H1 (cell line): ENCODE results near the gene THADA. TPM values are rescaled to one million over a fixed set of nuclear protein-coding genes. Genes with fewer than 3 reads are reported as not detected.

ENCODE experiments used
- CTCF ChIA-PET: fragments of 300-600 bp; sonication (Branson Sonifier 250); formaldehyde crosslinking; loops from one replicate; lab custom pipeline; 2021; ENCODE audit not compliant: partially characterized antibody; lab: Charles Lee
- POLR2A ChIA-PET: fragments of 300-600 bp; sonication (Branson Sonifier 250); formaldehyde crosslinking; loops from one replicate; lab custom pipeline; 2021; ENCODE audit warnings: inconsistent platforms; ENCODE audit not compliant: partially characterized antibody; lab: Charles Lee
- DNase-seq, 2 experiments: peaks; one replicate each; pipeline versions ENCODE4 v3.0.0 to v3.0.0-alpha.2; 2010 to 2022; ENCODE audit warnings: low spot score in 2 of 2, low read depth in 1 of 2, mixed read lengths in 1 of 2
- FAIRE-seq: peaks from 2 replicates; lab custom pipeline; 2011; peaks lifted over from hg19 to GRCh38; lab: Jason Lieb, UNC
- H2AFZ ChIP-seq: 2 replicates; pipeline ENCODE4 v1.8.1; 2012; ENCODE audit warnings: low read length, inconsistent platforms
- H2AK5ac ChIP-seq: 2 replicates; pipeline ENCODE4 v1.6.1; 2013; ENCODE audit warnings: low read depth, low read length
- H2BK120ac ChIP-seq: replicated peaks from 2 replicates; pipeline ENCODE3; 2013; ENCODE audit warnings: low read depth, low read length, inconsistent platforms
- H2BK12ac ChIP-seq: 2 replicates; pipeline ENCODE4 v1.6.1; 2013; ENCODE audit warnings: low read depth, low read length
- H2BK15ac ChIP-seq: 2 replicates; pipeline ENCODE4 v1.6.1; 2013; ENCODE audit warnings: low read length
- H2BK20ac ChIP-seq: 2 replicates; pipeline ENCODE4 v1.6.1; 2013; ENCODE audit warnings: low read length
- H2BK5ac ChIP-seq: 2 replicates; pipeline ENCODE4 v1.6.1; 2013; ENCODE audit warnings: low read depth, low read length
- H3K14ac ChIP-seq: 2 replicates; pipeline ENCODE4 v1.6.1; 2013; ENCODE audit warnings: inconsistent platforms; ENCODE audit not compliant: insufficient read length
- H3K18ac ChIP-seq: 2 replicates; pipeline ENCODE4 v1.6.1; 2013; ENCODE audit warnings: low read length; ENCODE audit errors: extremely low read depth
- H3K23ac ChIP-seq: 2 replicates; pipeline ENCODE4 v1.6.1; 2013; ENCODE audit warnings: inconsistent platforms; ENCODE audit not compliant: insufficient read length
- H3K23me2 ChIP-seq: 2 replicates; pipeline ENCODE4 v1.6.1; 2013; ENCODE audit warnings: low read depth, low read length
- H3K27ac ChIP-seq: 2 replicates; pipeline ENCODE4 v1.6.1; 2011; ENCODE audit warnings: low read depth, low read length, inconsistent platforms
- H3K27me3 ChIP-seq, 4 experiments: replicated peaks in 1 of 4; 1 replicate in 1 of 4; 2 replicates in 3 of 4; pipeline versions ENCODE4 v1.6.1 to v1.8.1; 2011 to 2013; ENCODE audit warnings: low read length in 3 of 4, mild to moderate bottlenecking in 3 of 4, inconsistent platforms in 2 of 4, mixed read lengths in 2 of 4, moderate library complexity in 1 of 4; ENCODE audit not compliant: control insufficient read depth in 3 of 4, insufficient read depth in 3 of 4; ENCODE audit errors: extremely low read depth in 1 of 4
- H3K36me3 ChIP-seq, 4 experiments: 2 replicates each; pipeline versions ENCODE4 v1.6.1 to v1.8.1; 2011 to 2013; ENCODE audit warnings: mild to moderate bottlenecking in 4 of 4, low read length in 3 of 4, moderate library complexity in 2 of 4, control low read depth in 1 of 4, inconsistent platforms in 1 of 4; ENCODE audit not compliant: insufficient read depth in 4 of 4, control insufficient read depth in 2 of 4
- H3K4ac ChIP-seq: replicated peaks from 2 replicates; pipeline ENCODE3; 2013; ENCODE audit warnings: low read length, low read depth, mixed read lengths, inconsistent platforms; ENCODE audit not compliant: insufficient read length
- H3K4me1 ChIP-seq, 4 experiments: replicated peaks in 1 of 4; 1 replicate in 1 of 4; 2 replicates in 3 of 4; pipeline versions ENCODE4 v1.6.1 to v1.8.1; 2011 to 2013; ENCODE audit warnings: low read length in 3 of 4, inconsistent platforms in 2 of 4, mixed read lengths in 1 of 4; ENCODE audit not compliant: insufficient read depth in 4 of 4, control insufficient read depth in 3 of 4
- H3K4me2 ChIP-seq, 2 experiments: 2 replicates each; pipeline versions ENCODE4 v1.6.1 to v1.8.1; 2011 to 2013; ENCODE audit warnings: low read depth in 2 of 2, low read length in 2 of 2, control low read depth in 1 of 2, inconsistent platforms in 1 of 2, mild to moderate bottlenecking in 1 of 2; ENCODE audit not compliant: insufficient read depth in 1 of 2
- H3K4me3 ChIP-seq, 4 experiments: fragments of 200-600, 300-600 bp in 1 of 4; sonication (generic), shearing (Covaris generic), sonication (Bioruptor Twin) in 1 of 4; 2 replicates each; pipeline versions ENCODE4 v1.5.1 to v1.8.1; 2011 to 2016; ENCODE audit warnings: low read length in 4 of 4, low read depth in 3 of 4, control low read depth in 2 of 4, inconsistent platforms in 2 of 4, mild to moderate bottlenecking in 2 of 4, mixed read lengths in 1 of 4, moderate library complexity in 1 of 4; ENCODE audit not compliant: insufficient read depth in 2 of 4; ENCODE audit errors: extremely low read depth in 1 of 4
- H3K56ac ChIP-seq: replicated peaks from 2 replicates; pipeline ENCODE3; 2013; ENCODE audit warnings: low read depth, mild to moderate bottlenecking, mixed read lengths, low read length, inconsistent platforms; ENCODE audit not compliant: insufficient read length
- H3K79me1 ChIP-seq: 2 replicates; pipeline ENCODE4 v1.6.1; 2013; ENCODE audit warnings: low read depth, low read length, control low read depth
- H3K79me2 ChIP-seq, 2 experiments: 2 replicates each; pipeline versions ENCODE4 v1.6.1 to v1.8.1; 2012 to 2013; ENCODE audit warnings: low read length in 2 of 2, mild to moderate bottlenecking in 2 of 2, inconsistent platforms in 1 of 2; ENCODE audit not compliant: insufficient read depth in 2 of 2, control insufficient read depth in 1 of 2
- H3K9ac ChIP-seq, 4 experiments: replicated peaks in 1 of 4; 1 replicate in 1 of 4; 2 replicates in 3 of 4; pipeline versions ENCODE4 v1.6.1 to v1.8.1; 2011 to 2013; ENCODE audit warnings: low read depth in 3 of 4, low read length in 3 of 4, control low read depth in 2 of 4, mild to moderate bottlenecking in 2 of 4, moderate library complexity in 2 of 4, inconsistent platforms in 1 of 4; ENCODE audit errors: extremely low read depth in 1 of 4
- H3K9me3 ChIP-seq, 2 experiments: 2 replicates each; pipeline versions ENCODE4 v1.6.1 to v1.8.1; 2012 to 2013; ENCODE audit warnings: mild to moderate bottlenecking in 2 of 2, moderate library complexity in 2 of 2, control low read depth in 1 of 2, inconsistent platforms in 1 of 2, low read depth in 1 of 2, low read length in 1 of 2, mixed read lengths in 1 of 2; ENCODE audit not compliant: insufficient read depth in 2 of 2
- H4K20me1 ChIP-seq, 2 experiments: replicated peaks in 1 of 2; 2 replicates each; pipeline versions ENCODE3 to v1.8.1; 2011 to 2013; ENCODE audit warnings: inconsistent platforms in 2 of 2, low read length in 2 of 2, mild to moderate bottlenecking in 1 of 2; ENCODE audit not compliant: insufficient read depth in 2 of 2, control insufficient read depth in 1 of 2
- H4K5ac ChIP-seq: 2 replicates; pipeline ENCODE4 v1.6.1; 2013; ENCODE audit warnings: low read length, low read depth, mixed read lengths, inconsistent platforms; ENCODE audit not compliant: insufficient read length
- H4K8ac ChIP-seq: 2 replicates; pipeline ENCODE4 v1.8.0; 2013; ENCODE audit warnings: mild to moderate bottlenecking, moderate library complexity, low read length, inconsistent platforms; ENCODE audit not compliant: insufficient read depth; ENCODE audit errors: extremely low read depth
- H4K91ac ChIP-seq: replicated peaks from 2 replicates; pipeline ENCODE3; 2013; ENCODE audit warnings: low read length, mixed read lengths, inconsistent platforms; ENCODE audit not compliant: insufficient read length
- CBX8 ChIP-seq: fragments of 300-800, 300-1000 bp; sonication (generic); IDR thresholded peaks from 2 replicates; pipeline ENCODE4 v1.7.1; 2016; ENCODE audit warnings: low read depth, low read length, borderline replicate concordance
- CHD2 ChIP-seq: IDR thresholded peaks from 2 replicates; pipeline ENCODE4 v1.6.1; 2012; ENCODE audit warnings: low read length, improper control_type of control experiment
- GABPA ChIP-seq: IDR thresholded peaks from 2 replicates; pipeline ENCODE4 v1.6.1; 2011; ENCODE audit warnings: mild to moderate bottlenecking, low read length, moderate library complexity, borderline replicate concordance; ENCODE audit not compliant: insufficient read depth
- MAFK ChIP-seq: IDR thresholded peaks from 2 replicates; pipeline ENCODE4 v1.6.1; 2012; ENCODE audit warnings: low read depth, mild to moderate bottlenecking, improper control_type of control experiment, low read length
- NRF1 ChIP-seq: IDR thresholded peaks from 2 replicates; pipeline ENCODE4 v1.6.1; 2011; ENCODE audit warnings: mild to moderate bottlenecking, low read depth, low read length, improper control_type of control experiment
- SIN3A ChIP-seq, 2 experiments: IDR thresholded peaks in 1 of 2; conservative IDR thresholded peaks in 1 of 2; 2 replicates each; pipeline ENCODE4 v1.6.1; 2011 to 2012; ENCODE audit warnings: low read length in 2 of 2, improper control_type of control experiment in 1 of 2, low read depth in 1 of 2, mild to moderate bottlenecking in 1 of 2
- SRF ChIP-seq: IDR thresholded peaks from 2 replicates; pipeline ENCODE4 v1.6.1; 2011; ENCODE audit warnings: mild to moderate bottlenecking, low read depth, low read length, moderate library complexity
- TCF12 ChIP-seq: IDR thresholded peaks from 2 replicates; pipeline ENCODE4 v1.6.1; 2011; ENCODE audit warnings: low read depth, mild to moderate bottlenecking, low read length
- TEAD4 ChIP-seq: IDR thresholded peaks from 2 replicates; pipeline ENCODE4 v1.6.1; 2012; ENCODE audit warnings: low read depth, low read length, inconsistent platforms, mixed read lengths
- WGBS, 2 experiments: shearing (Covaris generic) in 1 of 2; methylation state at CpG; one replicate each; pipeline versions ENCODE4 v1.1.6 to v1.1.7; 2013 to 2015; ENCODE audit warnings: low lambda C conversion rate in 2 of 2, mixed read lengths in 2 of 2, inconsistent platforms in 1 of 2, low coverage in 1 of 2, missing lambda C conversion rate in 1 of 2; ENCODE audit not compliant: insufficient replicate concordance in 2 of 2, insufficient coverage in 1 of 2, insufficient read length in 1 of 2; ENCODE audit errors: extremely low coverage in 1 of 2, missing lambda C conversion rate in 1 of 2; 5-methylcytosine and 5-hydroxymethylcytosine counted together
- polyA plus RNA-seq, 7 experiments: library from polyadenylated mRNA; depleted of rRNA in 3 of 7; stranded (reverse) in 5 of 7; unstranded in 2 of 7; fragments of >200 nt in 5 of 7; fragments of 200-250 nt in 2 of 7; gene quantifications; 1 replicate in 5 of 7; 2 replicates in 1 of 7; 4 replicates in 1 of 7; pipeline versions ENCODE4 v1.2.1 to v1.2.3, GENCODE V29; 2011 to 2013; ENCODE audit warnings: missing spikeins in 2 of 7, mixed read lengths in 2 of 7
- total RNA-seq: library from RNA; stranded (reverse); fragmentation: NEBNext Ultra II Directional; extraction: Animal tissue kit (Norgen Biotek cat#: 25700); gene quantifications from 2 replicates; pipeline ENCODE4 v1.2.1, GENCODE V29; 2021
- TF ChIP-seq, protein P1 (sequence below), 3 experiments: IDR thresholded peaks; 1 replicate in 2 of 3; 2 replicates in 1 of 3; pipeline versions ENCODE4 v1.5.1 to v1.6.1; 2011; ENCODE audit warnings: low read length in 3 of 3, mild to moderate bottlenecking in 3 of 3, inconsistent platforms in 2 of 3, low read depth in 1 of 3, moderate library complexity in 1 of 3; ENCODE audit not compliant: insufficient read depth in 1 of 3; ENCODE audit errors: control extremely low read depth in 1 of 3

The THADA gene
- total and polyA plus RNA-seq, 2 of the 8 experiments (the other 6 are each of a cell fraction or from before 2014, with no cell fraction given): 22.4 to 26.8 TPM

DNA sequence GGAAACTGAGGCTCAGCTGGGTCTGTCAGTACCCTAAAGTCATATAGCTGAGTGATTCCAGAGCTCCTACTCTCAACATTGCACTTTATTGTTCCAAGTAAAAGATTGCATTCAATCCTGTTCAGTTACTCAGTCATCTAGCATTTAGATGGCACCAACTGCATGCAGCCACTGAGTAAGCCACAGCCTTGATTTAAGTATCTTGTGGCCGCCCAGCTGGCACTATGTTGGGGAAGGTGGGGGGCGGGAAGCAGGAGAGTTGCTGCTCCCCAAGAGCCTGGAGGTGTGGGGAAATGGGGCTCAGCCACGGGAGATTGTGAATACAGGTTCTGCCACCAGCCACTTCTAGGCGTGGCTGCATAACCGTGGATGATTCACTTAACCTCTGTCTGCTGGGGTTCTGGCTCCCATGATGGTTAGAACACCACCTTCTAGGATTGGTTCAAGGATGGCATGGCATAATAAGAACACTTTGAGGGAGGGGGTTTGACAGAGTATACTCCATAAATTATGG lies 386.6 kb downstream of the THADA start:
- no peak overlapping the region for H2BK15ac ChIP-seq
- no peaks in the 10 kb centered on the region for H4K20me1 ChIP-seq
- TF ChIP-seq, protein P1, sequence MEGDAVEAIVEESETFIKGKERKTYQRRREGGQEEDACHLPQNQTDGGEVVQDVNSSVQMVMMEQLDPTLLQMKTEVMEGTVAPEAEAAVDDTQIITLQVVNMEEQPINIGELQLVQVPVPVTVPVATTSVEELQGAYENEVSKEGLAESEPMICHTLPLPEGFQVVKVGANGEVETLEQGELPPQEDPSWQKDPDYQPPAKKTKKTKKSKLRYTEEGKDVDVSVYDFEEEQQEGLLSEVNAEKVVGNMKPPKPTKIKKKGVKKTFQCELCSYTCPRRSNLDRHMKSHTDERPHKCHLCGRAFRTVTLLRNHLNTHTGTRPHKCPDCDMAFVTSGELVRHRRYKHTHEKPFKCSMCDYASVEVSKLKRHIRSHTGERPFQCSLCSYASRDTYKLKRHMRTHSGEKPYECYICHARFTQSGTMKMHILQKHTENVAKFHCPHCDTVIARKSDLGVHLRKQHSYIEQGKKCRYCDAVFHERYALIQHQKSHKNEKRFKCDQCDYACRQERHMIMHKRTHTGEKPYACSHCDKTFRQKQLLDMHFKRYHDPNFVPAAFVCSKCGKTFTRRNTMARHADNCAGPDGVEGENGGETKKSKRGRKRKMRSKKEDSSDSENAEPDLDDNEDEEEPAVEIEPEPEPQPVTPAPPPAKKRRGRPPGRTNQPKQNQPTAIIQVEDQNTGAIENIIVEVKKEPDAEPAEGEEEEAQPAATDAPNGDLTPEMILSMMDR (IDR thresholded peaks at IDR 0.05; ENCODE audit: control extremely low read depth in 1 of 3, insufficient read depth in 1 of 3, low read depth in 1 of 3, low read length in 3 of 3): no peak
- TF ChIP-seq SIN3A (conservative IDR thresholded peaks at IDR 0.05 in 1 of 2, IDR thresholded peaks at IDR 0.05 in 1 of 2; ENCODE audit: low read depth in 1 of 2, low read length in 2 of 2): no peak
- no peak for TF ChIP-seq CHD2
- no peak for TF ChIP-seq NRF1
- TF ChIP-seq TCF12: no peak
- TF ChIP-seq SRF: no peak
- no peak for TF ChIP-seq TEAD4
- no peak for TF ChIP-seq GABPA
- TF ChIP-seq CBX8: no peak
- TF ChIP-seq MAFK: no peak
- no peak overlapping the region for H3K18ac ChIP-seq
- H3K14ac ChIP-seq: no peak overlapping the region
- H3K79me2 ChIP-seq: no peaks in the 10 kb centered on the region
- peak overlapping the region; percentile 9 for H3K4ac ChIP-seq
- no peak for DNase-seq
- no peak overlapping the region for H3K27ac ChIP-seq
- peak overlapping the region; percentile 83; the same call in 1 of the 2 replicates for H2BK12ac ChIP-seq
- peak overlapping the region; percentile 25 for H4K91ac ChIP-seq
- H3K79me1 ChIP-seq: no peaks in the 10 kb centered on the region
- no peak overlapping the region for H3K9ac ChIP-seq
- FAIRE-seq: no peak
- WGBS, 2 experiments: 93% methylated on average over 5 of the region's 5 CpGs; no CpG with 5 or more reads in 1 of the 2 experiments
- peaks cover 0 to 9% (median 4%) of the 10 kb centered on the region in 4 experiments; a peak in 5 of 7 replicates for H3K4me1 ChIP-seq
- H3K56ac ChIP-seq: no peak overlapping the region
- H2AFZ ChIP-seq: no peak overlapping the region
- H2BK120ac ChIP-seq: no peak overlapping the region
- H3K23me2 ChIP-seq: no peaks in the 10 kb centered on the region
- H3K9me3 ChIP-seq: no peaks in the 10 kb centered on the region
- CTCF ChIA-PET: interaction anchor here (0.6 to 8.8 kb wide), 13 partner anchors 8 to 275 kb away, joined by 3 to 65 read pairs (median 6); partner anchors contain the start of gene ZFP36L2
- H4K8ac ChIP-seq: no peak overlapping the region
- H4K5ac ChIP-seq: no peak overlapping the region
- H3K23ac ChIP-seq: no peak overlapping the region
- POLR2A ChIA-PET: interaction anchor here (1.6 to 4.9 kb wide), 2 partner anchors 11 to 12 kb away, joined by 5 to 30 read pairs; no protein-coding TSS in a partner anchor
- no peaks in the 10 kb centered on the region for H3K27me3 ChIP-seq
- no peak overlapping the region for H3K4me2 ChIP-seq
- H2AK5ac ChIP-seq: no peak overlapping the region
- no peak overlapping the region for H3K4me3 ChIP-seq
- no peaks in the 10 kb centered on the region for H3K36me3 ChIP-seq
- H2BK5ac ChIP-seq: no peak overlapping the region
- H2BK20ac ChIP-seq: no peak overlapping the region
